Sigmoid colon (tissue), 4 donors: ENCODE measurements around the gene SARM1.

Experiments
- EP300 ChIP-seq, 4 donors: sonication (generic); formaldehyde crosslinking; IDR thresholded peaks; one replicate each; pipeline ENCODE4 v1.6.1; 2017; ENCODE audit warnings: antibody characterized with exemption in 4 of 4
- POLR2A ChIP-seq, 2 donors: fragments of 450-650 bp; IDR thresholded peaks; one replicate each; pipeline ENCODE4 v1.6.1; 2016; ENCODE audit warnings: antibody characterized with exemption in 2 of 2, mild to moderate bottlenecking in 2 of 2, moderate library complexity in 2 of 2
- POLR2AphosphoS5 ChIP-seq, 4 donors: sonication (generic); formaldehyde crosslinking; IDR thresholded peaks; one replicate each; pipeline ENCODE4 v1.6.1; 2017; ENCODE audit warnings: antibody characterized with exemption in 4 of 4
- TF ChIP-seq, protein P1 (sequence below), 4 experiments: fragments of 450-650 bp in 3 of 4; fragments of 200-600 bp in 1 of 4; IDR thresholded peaks; one replicate each; pipeline ENCODE4 v1.5.1; 2016 to 2019; ENCODE audit warnings: antibody characterized with exemption in 4 of 4, mild to moderate bottlenecking in 3 of 4, moderate library complexity in 2 of 4

DNA sequence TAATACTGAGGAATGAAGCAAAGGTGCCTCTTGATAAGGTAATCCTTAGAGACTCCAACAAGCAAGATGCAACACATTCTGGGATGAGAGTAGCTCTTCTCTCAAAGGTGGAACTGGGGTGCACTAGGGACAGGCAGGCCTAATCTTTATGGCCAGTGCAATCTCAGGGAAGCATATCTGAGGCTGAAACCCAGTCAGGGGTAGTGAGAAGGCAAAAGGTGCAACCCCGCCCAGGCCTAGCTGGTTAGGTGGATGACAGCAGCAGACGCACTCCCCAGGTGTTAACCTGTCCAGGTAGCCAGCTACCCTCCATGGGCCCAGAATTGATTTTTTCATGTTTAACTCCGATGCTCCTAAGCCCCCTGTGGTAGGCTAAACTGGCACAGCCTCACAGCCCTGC lies 44.4 kb downstream of the SARM1 start:
- TF ChIP-seq, protein P1, sequence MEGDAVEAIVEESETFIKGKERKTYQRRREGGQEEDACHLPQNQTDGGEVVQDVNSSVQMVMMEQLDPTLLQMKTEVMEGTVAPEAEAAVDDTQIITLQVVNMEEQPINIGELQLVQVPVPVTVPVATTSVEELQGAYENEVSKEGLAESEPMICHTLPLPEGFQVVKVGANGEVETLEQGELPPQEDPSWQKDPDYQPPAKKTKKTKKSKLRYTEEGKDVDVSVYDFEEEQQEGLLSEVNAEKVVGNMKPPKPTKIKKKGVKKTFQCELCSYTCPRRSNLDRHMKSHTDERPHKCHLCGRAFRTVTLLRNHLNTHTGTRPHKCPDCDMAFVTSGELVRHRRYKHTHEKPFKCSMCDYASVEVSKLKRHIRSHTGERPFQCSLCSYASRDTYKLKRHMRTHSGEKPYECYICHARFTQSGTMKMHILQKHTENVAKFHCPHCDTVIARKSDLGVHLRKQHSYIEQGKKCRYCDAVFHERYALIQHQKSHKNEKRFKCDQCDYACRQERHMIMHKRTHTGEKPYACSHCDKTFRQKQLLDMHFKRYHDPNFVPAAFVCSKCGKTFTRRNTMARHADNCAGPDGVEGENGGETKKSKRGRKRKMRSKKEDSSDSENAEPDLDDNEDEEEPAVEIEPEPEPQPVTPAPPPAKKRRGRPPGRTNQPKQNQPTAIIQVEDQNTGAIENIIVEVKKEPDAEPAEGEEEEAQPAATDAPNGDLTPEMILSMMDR (IDR thresholded peaks at IDR 0.05): no peak
- TF ChIP-seq EP300 (IDR thresholded peaks at IDR 0.05) (no peak), POLR2A (IDR thresholded peaks at IDR 0.05) (no peak), POLR2AphosphoS5 (IDR thresholded peaks at IDR 0.05) (no peak)
